Esophagus muscularis mucosa (tissue), 4 donors: ENCODE results near the gene SUPT3H. TPM values are rescaled to one million over a fixed set of nuclear protein-coding genes. Genes with fewer than 3 reads are reported as not detected.

Experiments used
- DNase-seq: peaks from one replicate; pipeline ENCODE4 v3.0.0-alpha.2; 2017; ENCODE audit errors: extremely low spot score
- H3K27ac ChIP-seq, 4 donors: fragments of 200-600 bp; sonication (generic); replicated peaks in 1 of 4; 1 replicate in 3 of 4; 2 replicates in 1 of 4; pipeline ENCODE4 v1.5.1; 2016 to 2019; ENCODE audit warnings: mild to moderate bottlenecking in 1 of 4
- H3K27me3 ChIP-seq, 4 donors: fragments of 200-600 bp; sonication (generic); one replicate each; pipeline versions ENCODE4 v1.5.1 to v1.6.0; 2016 to 2019
- H3K36me3 ChIP-seq, 4 donors: fragments of 200-600 bp; sonication (generic); one replicate each; pipeline ENCODE4 v1.5.1; 2016 to 2019
- H3K4me1 ChIP-seq, 4 donors: fragments of 200-600 bp; sonication (generic); one replicate each; pipeline ENCODE4 v1.5.1; 2016 to 2019
- H3K4me3 ChIP-seq, 4 donors: fragments of 200-600 bp; sonication (generic); 1 replicate in 2 of 4; 2 replicates in 2 of 4; pipeline ENCODE4 v1.5.1; 2016 to 2019; ENCODE audit warnings: mild to moderate bottlenecking in 4 of 4, moderate library complexity in 1 of 4
- H3K9me3 ChIP-seq, 4 donors: fragments of 200-600 bp; sonication (generic); 1 replicate in 3 of 4; 2 replicates in 1 of 4; pipeline ENCODE4 v1.5.1; 2016 to 2019
- EP300 ChIP-seq: sonication (generic); formaldehyde crosslinking; IDR thresholded peaks from one replicate; pipeline ENCODE4 v1.6.1; 2017; ENCODE audit warnings: antibody characterized with exemption
- POLR2A ChIP-seq: fragments of 450-650 bp; IDR thresholded peaks from one replicate; pipeline ENCODE4 v1.6.1; 2017; ENCODE audit warnings: antibody characterized with exemption, moderate library complexity, mild to moderate bottlenecking, low read depth
- POLR2AphosphoS5 ChIP-seq, 2 donors: sonication (generic); formaldehyde crosslinking; IDR thresholded peaks; one replicate each; pipeline ENCODE4 v1.6.1; 2017; ENCODE audit warnings: antibody characterized with exemption in 2 of 2
- WGBS: methylation state at CpG from one replicate; pipeline ENCODE4 v1.1.5; 2018; 5-methylcytosine and 5-hydroxymethylcytosine counted together
- intact Hi-C: fragments of 100-400 bp; cut with DNase I; formaldehyde crosslinking; loops from one replicate; pipeline ENCODE4 v1.15.1; 2023
- total RNA-seq, 4 donors: library from RNA; depleted of rRNA; stranded (reverse); fragments of >200 nt; gene quantifications; one replicate each; pipeline versions ENCODE4 v1.1.0 to v1.2.1, GENCODE V29; 2016
- TF ChIP-seq, protein P1 (sequence below), 3 experiments: fragments of 200-600 bp in 2 of 3; fragments of 450-650 bp in 1 of 3; sonication (generic) in 2 of 3; IDR thresholded peaks; one replicate each; pipeline ENCODE4 v1.5.1; 2017 to 2019; ENCODE audit warnings: antibody characterized with exemption in 3 of 3, mild to moderate bottlenecking in 2 of 3, moderate library complexity in 1 of 3

The SUPT3H gene
- total RNA-seq, 4 donors from 2014 or later, result 5.1 to 13.3 (median 9.9) TPM

GRCh38 chr6:45398075-45398813 lies 20.5 kb upstream of the SUPT3H start:
- TF ChIP-seq POLR2A (no peak), POLR2AphosphoS5 (IDR thresholded peaks at IDR 0.05) (no peak), EP300 (no peak)
- TF ChIP-seq, protein P1, sequence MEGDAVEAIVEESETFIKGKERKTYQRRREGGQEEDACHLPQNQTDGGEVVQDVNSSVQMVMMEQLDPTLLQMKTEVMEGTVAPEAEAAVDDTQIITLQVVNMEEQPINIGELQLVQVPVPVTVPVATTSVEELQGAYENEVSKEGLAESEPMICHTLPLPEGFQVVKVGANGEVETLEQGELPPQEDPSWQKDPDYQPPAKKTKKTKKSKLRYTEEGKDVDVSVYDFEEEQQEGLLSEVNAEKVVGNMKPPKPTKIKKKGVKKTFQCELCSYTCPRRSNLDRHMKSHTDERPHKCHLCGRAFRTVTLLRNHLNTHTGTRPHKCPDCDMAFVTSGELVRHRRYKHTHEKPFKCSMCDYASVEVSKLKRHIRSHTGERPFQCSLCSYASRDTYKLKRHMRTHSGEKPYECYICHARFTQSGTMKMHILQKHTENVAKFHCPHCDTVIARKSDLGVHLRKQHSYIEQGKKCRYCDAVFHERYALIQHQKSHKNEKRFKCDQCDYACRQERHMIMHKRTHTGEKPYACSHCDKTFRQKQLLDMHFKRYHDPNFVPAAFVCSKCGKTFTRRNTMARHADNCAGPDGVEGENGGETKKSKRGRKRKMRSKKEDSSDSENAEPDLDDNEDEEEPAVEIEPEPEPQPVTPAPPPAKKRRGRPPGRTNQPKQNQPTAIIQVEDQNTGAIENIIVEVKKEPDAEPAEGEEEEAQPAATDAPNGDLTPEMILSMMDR (IDR thresholded peaks at IDR 0.05), result no peak
- H3K36me3 ChIP-seq, result no peaks in the 10 kb centered on the region
- H3K27ac ChIP-seq, result no peak overlapping the region
- H3K4me3 ChIP-seq, result no peak overlapping the region
- intact Hi-C loops, result no loop called here
- 63% methylated on average over 2 of the region's 2 CpGs for WGBS
- peaks cover 0 to 20% (median 0%) of the 10 kb centered on the region in 4 donors for H3K27me3 ChIP-seq
- H3K4me1 ChIP-seq, result no peaks in the 10 kb centered on the region
- H3K9me3 ChIP-seq, result peaks cover 0 to 2% (median 0%) of the 10 kb centered on the region in 4 donors
- no peak for DNase-seq

GRCh38 chr6:45394586-45395095 lies 16.9 kb upstream of the SUPT3H start:
- WGBS, result 90% methylated on average over 4 of the region's 4 CpGs
- no peak for DNase-seq

DNA sequence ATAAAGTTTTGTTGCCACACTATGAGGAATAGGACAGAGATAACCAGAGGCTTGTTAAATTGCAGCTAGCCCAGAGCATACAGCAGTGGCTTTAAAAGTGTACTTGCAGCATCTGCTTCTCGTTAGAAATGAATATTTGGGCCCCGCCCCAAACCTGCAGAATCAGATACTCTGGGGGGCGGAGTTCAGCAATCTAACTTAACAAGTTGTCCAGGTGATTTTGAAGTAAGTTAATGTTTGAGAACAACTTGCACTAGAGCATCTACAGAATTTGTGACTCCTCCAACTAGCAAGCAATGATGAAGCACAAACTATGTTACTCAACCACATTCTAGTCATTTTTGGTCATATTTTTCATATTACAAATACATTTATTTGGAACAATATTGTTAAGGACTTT lies 10.6 kb upstream of the SUPT3H start:
- TF ChIP-seq, protein P1 (IDR thresholded peaks at IDR 0.05), result no peak
- no peak for TF ChIP-seq EP300
- TF ChIP-seq POLR2A, result no peak
- TF ChIP-seq POLR2AphosphoS5 (IDR thresholded peaks at IDR 0.05), result no peak
- 70% methylated on average over 3 of the region's 3 CpGs for WGBS
- intact Hi-C loops, result no loop called here

More at GRCh38 chr6:45394586-45395095, 16.9 kb upstream of the SUPT3H start:
- Histone ChIP-seq H3K4me1 (no peaks in the 10 kb centered on the region), H3K27ac (no peak overlapping the region), H3K9me3 (peaks cover 0 to 12% (median 0%) of the 10 kb centered on the region in 4 donors), H3K4me3 (no peak overlapping the region), H3K36me3 (no peaks in the 10 kb centered on the region), H3K27me3 (peaks cover 0 to 10% (median 0%) of the 10 kb centered on the region in 4 donors)
- intact Hi-C loops, result no loop called here
- TF ChIP-seq POLR2A, result no peak
- TF ChIP-seq, protein P1 (IDR thresholded peaks at IDR 0.05), result no peak
- no peak for TF ChIP-seq POLR2AphosphoS5 (IDR thresholded peaks at IDR 0.05)
- no peak for TF ChIP-seq EP300

DNA sequence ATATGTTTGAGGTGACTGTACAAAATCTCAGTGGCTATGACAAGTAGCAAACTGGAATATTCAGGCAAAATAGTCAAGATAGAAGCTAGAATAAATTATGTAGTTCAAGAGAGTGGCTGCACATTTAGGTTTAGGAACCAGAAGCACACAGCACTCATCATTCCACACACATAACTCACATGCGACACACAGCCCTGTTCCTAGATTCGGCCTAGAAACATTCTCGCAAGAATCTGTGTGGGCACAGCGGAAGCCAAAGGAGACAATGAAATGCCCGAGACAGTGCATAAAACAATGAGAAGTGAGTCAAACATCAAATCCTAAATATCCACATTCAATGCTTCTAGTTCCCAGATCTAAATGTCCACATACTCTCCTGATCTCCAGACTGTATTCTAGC lies 9.5 kb upstream of the SUPT3H start:
- H3K36me3 ChIP-seq, result no peaks in the 10 kb centered on the region
- peaks cover 0 to 3% (median 0%) of the 10 kb centered on the region in 4 donors for H3K9me3 ChIP-seq
- intact Hi-C loops, result no loop called here
- H3K27me3 ChIP-seq, result peaks cover 0 to 20% (median 0%) of the 10 kb centered on the region in 4 donors
- WGBS, result 94% methylated on average over 5 of the region's 5 CpGs
- no peaks in the 10 kb centered on the region for H3K4me1 ChIP-seq
- no peak overlapping the region for H3K4me3 ChIP-seq
- H3K27ac ChIP-seq, result no peak overlapping the region
- DNase-seq, result no peak
- TF ChIP-seq, protein P1 (IDR thresholded peaks at IDR 0.05), result no peak
- TF ChIP-seq POLR2AphosphoS5 (IDR thresholded peaks at IDR 0.05) (no peak), POLR2A (no peak), EP300 (no peak)

More for the DNA sequence above, 10.6 kb upstream of the SUPT3H start:
- H3K27ac ChIP-seq, result no peak overlapping the region
- peaks cover 0 to 20% (median 0%) of the 10 kb centered on the region in 4 donors for H3K27me3 ChIP-seq
- H3K4me1 ChIP-seq, result no peaks in the 10 kb centered on the region
- H3K36me3 ChIP-seq, result no peaks in the 10 kb centered on the region
- H3K9me3 ChIP-seq, result peaks cover 0 to 11% (median 0%) of the 10 kb centered on the region in 4 donors
- H3K4me3 ChIP-seq, result no peak overlapping the region
- DNase-seq, result no peak
